Astrocyte of the hippocampus (primary cell): ENCODE data around the gene EIF3F.
A peak's percentile ranks its signal among the peaks of the same experiment; 100 is the strongest.

Source experiments
- DNase-seq: peaks from one replicate; pipeline ENCODE4 v3.0.0; 2011; ENCODE audit warnings: low read depth, low spot score

The EIF3F gene, protein sequence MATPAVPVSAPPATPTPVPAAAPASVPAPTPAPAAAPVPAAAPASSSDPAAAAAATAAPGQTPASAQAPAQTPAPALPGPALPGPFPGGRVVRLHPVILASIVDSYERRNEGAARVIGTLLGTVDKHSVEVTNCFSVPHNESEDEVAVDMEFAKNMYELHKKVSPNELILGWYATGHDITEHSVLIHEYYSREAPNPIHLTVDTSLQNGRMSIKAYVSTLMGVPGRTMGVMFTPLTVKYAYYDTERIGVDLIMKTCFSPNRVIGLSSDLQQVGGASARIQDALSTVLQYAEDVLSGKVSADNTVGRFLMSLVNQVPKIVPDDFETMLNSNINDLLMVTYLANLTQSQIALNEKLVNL

DNA sequence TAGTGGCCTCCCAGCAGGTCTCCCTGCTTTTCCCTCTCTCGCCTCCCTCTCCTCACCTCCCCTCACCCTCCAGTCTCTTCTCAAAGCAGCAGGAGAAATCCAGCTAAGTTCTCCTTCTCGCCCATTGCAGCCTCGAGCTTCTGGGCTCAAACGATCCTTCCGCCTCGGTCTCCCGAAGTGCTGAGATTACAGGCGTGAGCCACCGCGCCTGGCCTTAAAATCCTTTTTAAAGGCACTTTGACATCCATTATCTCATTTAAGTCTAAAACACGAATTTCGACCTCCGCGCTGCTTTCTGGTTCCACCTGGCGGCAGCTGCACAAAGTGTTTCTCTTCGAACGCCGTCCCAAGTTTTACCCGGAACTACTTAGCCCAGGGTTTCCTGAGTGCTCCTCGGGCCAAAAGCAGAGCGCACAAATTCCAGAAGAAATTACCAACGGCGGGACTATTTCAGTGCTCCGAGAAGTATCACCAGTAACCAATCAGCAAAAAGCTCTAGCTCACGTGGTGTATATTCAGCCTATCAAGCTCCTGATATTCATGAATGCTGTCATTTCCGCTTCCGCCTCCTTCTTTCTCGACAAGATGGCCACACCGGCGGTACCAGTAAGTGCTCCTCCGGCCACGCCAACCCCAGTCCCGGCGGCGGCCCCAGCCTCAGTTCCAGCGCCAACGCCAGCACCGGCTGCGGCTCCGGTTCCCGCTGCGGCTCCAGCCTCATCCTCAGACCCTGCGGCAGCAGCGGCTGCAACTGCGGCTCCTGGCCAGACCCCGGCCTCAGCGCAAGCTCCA lies at the start of gene EIF3F:
Gene EIF3F, plus strand, starts transcription at position 570 of the 792 bp plus-strand sequence. Its CDS starts 16 bp downstream, at position 586.
- peak; percentile 99 for DNase-seq

DNA sequence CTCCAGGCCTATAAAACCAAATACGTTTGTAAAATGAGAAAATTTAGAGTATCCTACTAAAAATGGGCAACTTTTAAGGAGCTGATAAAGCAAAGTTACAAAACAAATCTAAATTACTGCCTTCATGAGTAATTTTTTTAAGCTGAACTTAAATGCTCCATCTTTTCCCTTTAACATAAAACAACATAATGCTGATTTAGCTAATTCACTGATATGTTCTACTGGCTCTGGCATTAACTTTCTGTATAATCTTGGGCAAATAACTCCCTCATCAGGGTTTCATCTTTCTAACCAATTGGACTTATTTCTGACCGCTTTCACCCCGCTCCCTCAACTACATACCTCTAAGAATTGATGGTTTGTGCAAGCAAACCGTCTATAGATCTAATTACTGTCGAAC lies 46.0 kb upstream of the EIF3F start:
- no peak for DNase-seq

DNA sequence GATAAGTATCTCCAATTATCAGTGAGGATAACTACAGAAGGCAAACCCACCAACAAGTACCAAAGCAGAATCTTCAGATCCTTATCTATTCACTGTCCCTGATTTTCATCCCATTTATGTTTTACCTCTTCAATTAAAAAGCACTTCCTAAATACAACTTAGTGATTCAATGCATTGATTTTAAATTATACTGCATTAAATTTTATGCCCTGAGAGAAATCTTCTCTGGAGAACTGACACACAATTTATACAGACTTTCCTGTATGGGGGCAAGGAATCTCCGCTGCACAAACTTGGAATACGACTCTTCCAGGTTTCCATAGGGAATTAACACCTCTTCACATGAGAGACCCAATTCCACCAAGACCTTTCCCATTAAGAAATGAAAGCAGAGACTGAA lies 45.5 kb upstream of the EIF3F start, which contains the start of gene OR10A3:
Gene OR10A3, minus strand, starts transcription at position 101 of the 400 bp plus-strand sequence. CDS start 2,188 bp downstream, outside the sequence.
- DNase-seq, result no peak

DNA sequence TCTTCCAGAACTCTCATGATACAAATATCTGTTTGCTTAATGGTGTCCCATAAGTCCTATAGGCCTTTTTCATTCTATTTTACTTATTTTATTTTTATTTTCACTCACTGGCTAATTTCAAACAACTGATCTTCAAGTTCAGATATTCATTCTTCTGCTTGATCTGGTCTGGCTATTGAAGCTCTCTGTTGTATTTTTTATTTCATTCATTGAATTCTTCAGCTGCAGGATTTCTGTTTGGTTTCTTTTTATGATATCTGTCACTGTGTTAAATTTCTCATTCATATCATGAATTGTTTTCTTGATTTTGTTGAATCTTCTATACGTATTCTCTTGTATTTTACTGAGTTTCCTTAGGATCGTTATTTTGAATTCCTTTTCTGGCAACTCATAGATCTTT lies 43.0 kb upstream of the EIF3F start:
- no peak for DNase-seq

DNA sequence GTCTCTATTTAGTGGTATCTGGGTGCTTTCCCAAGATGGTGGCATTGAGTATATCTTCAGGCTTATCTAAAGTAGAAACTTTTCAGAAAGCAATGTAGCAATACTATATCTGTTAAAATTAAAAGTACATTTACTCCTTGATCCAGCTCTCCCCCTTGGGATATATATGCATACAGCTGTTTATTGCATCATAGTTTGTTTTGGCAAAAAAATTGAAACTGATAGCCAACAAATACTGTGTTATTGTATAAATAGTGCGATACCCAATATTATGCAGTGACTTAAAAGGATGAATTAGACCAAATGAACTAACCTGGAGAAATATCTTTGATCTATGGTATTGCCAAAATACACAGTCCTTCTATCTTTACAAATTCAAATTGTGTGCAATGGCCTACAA lies 37.2 kb upstream of the EIF3F start:
- no peak for DNase-seq

DNA sequence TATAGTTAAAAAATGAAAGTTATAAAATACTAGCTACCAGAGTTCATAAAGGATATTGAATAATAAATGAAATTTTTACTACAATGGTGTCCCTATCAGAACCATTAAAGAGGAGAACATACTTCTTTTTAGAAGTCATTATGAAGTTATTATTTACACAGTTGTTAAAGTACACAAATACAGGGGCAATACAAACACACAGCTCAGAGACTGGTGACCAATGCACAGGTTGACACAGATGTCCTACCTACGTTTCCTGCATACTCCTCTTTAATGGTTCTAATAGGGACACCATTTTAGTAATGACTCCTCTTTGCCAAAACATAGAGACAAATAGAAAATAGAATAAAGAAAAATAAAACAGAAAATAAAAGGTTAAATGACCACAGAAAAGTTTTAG lies 31.9 kb upstream of the EIF3F start:
- DNase-seq, result no peak

DNA sequence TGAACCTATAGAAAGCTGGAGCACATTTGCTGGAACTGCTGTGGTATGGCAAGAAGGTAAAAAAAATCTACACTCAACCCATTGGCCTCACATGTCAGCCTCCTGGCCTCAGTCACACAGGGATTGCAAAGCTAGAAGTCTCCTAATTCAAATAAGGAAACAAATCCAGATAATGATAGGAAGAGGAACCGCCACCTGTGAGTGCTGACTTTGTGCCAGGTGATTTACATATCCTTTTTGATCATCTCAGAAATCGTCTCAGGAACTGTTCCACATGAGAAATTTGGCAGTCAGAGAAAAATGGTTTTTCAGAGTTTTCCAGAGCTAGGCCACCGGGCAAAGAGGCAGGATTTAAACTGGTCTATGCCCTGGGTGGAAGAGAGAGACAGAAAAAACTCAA lies 22.9 kb upstream of the EIF3F start:
- no peak for DNase-seq

DNA sequence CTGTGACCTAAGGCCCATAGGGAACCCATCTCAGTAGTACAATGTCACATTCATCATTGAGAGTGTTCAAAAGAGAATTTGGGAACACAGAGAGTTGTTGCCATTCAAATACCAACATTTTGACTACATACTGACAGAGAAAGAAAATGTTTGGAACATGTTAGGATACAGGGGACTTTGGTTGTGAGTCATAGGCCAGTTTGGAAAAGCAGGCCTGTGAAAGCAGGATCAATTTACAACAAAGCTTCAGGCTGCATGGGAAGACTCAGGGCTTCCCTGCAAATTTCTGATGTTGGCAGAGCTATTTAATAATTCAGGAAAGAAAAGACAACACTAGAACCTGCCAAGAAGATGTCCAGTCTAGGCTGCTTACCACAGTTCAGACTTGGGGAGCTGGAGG lies 22.3 kb upstream of the EIF3F start:
- peak; percentile 21 for DNase-seq

DNA sequence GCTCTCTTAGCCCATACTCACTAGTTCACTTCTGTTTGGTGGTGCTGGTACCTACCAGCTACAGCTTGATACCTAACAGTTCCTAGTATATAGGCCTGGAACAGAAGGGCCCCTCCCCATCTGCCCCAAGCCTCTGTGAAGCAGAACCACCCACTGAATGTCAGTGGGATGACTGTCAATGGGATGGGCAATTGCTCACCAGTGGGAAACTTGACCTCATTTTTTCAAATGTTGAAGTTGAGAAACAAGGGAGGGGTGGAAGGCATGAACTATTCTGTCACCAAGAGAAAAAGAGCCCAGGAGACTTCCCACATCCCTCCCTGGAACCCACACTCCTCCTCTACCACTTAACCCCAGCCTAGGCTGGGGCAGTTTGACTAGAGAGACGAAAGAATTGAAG lies 21.8 kb upstream of the EIF3F start, which contains the start of gene NLRP10:
Gene NLRP10, minus strand, starts transcription at position 62 of the 400 bp plus-strand sequence. CDS start 1,952 bp downstream, outside the sequence.
- peak; percentile 22 for DNase-seq

DNA sequence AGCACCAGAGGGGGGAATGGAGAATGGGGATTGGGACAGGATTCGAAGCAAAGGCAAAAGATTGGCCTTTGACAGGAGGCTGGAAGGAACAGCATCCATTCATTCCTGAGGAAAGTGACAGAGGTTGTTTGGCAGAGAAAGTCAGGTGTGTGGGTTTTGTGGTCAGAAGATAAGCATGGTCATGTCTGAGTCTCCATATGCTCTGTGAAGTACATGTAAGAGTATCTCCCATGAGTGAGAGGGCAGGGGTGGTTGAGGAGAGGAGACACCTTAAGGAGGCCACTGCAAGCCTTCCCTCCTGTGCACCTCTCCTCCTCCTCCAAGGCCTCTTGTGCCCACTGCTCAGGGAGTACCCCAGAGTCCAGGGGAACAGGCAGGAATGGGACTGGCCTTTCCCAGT lies 20.0 kb upstream of the EIF3F start:
- no peak for DNase-seq

DNA sequence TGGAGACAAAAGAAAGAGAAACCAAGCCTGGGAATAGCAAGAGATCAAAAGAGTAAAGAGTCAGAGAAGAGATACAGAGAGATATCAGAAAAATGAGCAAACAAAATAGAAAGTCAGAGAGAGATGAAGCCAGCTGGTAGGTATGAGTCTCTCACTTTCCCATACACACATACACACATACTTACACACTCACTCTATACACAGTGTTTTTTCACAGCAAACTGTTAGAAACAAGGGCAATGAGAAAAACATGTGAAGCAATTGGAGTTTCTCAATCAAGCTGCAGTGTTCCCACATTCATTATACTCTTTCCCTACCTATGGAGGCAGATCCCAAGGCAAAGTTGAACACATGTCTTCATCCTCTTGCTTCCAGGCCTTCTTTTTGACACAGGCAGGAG lies 19.3 kb upstream of the EIF3F start:
- no peak for DNase-seq

DNA sequence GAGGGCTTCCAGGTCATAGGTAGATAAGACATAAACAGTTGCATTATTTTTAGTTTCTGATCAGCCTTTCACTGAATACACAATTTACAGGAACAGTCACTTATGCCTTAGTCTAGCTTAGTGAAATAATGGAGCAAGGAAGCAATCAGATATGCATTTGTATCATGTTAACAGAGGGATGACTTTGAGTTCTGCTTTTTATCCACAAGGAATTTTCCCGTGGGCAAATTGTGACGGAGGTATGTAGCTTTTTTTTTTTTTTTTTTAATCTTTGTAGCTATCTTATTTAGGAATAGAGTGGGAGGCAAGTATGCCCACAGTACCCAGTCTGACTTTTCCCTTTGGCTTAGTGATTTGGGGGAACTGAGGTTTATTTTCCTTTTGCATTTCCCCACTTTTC lies 18.5 kb upstream of the EIF3F start:
- DNase-seq, result peak; percentile 11

DNA sequence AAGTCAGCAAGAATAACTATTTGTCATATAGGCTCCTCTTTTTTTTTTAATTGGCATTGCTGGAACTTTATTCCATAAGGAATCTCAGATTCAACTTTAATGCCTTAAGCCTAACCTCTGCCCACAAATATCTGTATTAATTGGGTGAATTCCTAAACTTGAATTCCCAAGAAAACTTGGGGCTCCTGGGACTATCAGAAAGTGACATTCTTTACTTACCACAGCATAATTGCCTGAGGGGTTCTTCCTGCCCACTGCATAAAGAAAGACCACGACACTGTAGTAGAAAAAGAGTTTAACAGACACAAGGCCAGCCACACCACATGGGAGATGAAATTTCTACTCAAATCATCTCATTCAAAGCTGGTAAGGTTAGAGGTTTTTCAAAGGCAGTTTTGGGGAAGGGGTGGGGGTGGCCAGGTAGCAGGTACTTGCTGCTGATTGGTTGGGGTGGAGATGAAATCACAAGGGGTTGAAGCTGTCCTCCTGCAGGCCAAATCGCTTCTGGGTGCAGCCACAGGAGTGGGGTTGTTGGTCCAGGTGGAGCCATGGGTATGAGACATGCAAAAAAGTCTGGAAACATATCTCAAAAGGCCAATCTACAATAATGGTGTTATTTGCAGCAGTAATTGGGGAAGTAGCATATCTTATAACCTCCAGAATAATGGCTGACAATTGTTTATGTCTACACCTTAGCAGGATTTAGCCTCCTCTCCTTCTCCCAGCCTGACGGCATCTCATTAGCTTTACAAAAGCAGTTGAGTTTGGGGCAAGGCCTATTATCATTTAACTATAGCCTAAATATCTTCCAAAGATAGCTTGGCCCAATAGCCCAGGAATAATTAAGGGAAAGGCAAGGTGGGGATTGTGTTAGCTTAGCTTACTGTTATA lies 17.1 kb upstream of the EIF3F start:
- DNase-seq, result peak; percentile 49

DNA sequence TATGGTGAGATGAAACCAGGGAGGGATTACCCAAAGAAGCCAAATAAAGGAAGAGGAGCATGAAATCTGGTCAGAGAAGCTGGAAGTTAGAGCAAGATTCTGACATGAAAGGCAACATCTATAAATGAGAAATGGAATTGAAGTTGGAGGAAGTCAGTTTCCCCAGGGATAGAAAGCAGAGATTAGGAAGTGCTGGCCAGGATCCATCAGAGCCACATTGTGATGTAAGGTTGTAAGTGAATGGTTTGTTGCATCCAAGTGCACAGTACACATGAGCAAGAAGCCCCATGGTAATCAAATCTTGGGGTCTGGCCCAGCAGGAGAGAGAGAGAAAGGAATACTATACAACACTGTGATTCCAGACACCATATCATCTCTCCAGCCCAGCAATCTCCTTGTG lies 15.3 kb upstream of the EIF3F start:
- no peak for DNase-seq

DNA sequence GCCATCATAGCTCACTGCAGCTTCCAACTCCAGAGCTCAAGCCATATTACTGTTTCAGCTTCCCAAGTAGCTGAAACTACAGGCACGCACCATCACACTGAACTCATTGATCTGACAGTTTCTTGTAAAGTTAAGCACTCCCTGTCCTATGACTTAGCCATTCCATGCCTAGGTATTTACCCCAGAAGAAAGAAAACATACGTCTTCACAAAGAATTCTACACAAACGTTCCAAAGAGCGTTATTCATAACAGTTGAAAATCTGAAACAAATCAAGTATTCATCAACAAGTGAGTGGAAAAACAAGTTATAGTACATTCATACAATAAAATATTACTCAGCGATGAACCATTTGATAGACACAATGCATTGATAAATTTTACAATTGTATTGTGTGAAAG lies 14.1 kb upstream of the EIF3F start:
- no peak for DNase-seq

DNA sequence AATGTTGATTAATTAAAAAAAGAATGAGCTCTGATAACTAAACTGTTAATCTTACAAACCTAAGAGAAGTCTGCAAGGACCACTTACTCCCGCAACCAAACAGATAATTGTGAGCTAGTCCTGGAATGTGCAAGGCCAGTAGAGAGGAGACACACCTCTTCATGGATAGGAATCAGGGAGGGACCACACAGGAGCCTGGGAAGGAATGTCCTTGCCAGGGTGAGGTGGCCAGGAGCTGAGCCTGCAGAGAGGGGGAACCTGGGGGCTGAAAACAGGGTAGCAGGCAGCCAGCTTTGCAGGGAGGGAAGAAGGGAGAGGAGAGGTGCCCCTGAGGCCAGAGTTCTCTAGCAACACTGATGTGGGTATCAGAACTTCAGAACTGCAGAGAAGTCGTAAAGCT lies 12.5 kb upstream of the EIF3F start:
- DNase-seq, result no peak

DNA sequence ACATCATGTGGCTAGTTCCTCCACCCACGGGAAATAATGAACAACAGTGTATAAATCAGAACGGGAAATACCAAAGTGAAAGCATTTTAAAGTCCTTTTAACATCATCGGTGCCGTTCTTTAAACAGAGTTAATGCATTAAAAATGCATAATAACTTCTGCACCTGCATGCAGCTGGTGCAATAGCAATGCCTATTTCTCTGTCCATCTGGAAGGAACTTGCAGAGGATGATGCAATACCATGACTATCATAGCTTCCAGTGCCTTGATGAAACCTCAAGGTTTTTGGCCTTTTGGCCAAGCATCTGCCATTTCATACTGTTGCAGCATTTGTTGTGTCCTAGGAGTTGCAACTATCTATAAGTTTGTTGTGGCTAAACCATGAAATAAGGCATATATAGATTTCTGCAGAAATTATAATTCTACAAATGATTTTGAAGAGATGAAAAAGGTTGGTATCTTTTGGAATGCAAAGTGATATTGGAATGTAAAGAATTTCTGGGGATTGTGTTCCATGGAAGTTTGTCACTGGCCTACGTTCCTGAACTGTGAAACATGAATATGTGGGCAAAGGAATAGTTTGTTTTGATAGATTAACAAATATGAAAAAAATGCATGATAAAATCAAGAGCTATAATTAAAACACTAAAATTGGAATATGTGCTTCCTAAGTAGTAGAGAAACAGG lies 9.8 kb upstream of the EIF3F start:
- DNase-seq, result peak; percentile 69

DNA sequence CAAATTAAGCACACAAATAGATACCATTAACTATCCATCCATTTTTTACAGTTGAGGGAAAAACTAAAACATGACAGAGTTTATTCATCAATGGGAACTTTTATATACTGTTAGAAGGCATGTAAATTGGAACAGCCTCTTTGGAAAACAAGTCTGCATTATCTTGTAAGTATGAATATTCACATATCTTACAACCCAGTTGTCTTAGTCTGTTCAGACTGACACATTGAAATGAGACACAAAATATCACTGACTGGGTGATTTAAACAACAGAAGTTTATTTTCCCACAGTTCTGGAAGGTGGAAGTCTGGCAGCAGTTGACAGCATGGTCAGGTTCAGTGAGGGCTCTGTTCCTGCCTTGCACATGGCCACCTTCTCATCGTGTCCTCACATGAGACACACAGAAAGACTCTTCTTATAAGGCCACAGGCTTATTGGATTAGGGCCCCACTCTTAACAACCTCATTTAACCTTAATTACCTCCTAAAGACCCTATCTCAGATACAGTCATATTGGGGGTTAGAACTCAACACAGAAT lies 5.4 kb upstream of the EIF3F start:
- no peak for DNase-seq

DNA sequence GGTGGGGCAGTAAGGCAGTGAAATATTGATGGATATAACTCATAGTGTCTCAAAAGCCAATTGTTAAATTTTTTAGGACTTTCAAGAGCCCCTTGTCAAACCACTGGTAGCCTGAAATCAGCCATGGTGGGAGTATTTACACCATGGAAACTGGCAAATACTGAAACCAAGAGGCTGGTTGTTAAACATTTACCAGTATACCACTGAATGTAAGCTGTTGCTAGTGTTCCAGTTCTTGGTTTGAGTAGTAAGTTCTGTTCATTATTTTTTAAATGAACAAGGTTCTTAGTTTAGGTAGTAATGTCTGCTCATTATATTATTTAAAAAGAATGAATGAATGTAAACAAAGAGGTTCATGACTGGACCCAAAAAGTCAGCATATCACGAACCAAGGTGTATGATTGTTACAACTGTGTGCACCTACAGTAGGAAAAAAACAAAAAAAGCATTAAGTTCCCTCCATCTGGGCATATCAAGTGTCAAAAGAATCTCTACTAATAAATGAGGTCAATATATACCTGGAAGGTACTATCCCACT lies 4.5 kb upstream of the EIF3F start:
- no peak for DNase-seq

DNA sequence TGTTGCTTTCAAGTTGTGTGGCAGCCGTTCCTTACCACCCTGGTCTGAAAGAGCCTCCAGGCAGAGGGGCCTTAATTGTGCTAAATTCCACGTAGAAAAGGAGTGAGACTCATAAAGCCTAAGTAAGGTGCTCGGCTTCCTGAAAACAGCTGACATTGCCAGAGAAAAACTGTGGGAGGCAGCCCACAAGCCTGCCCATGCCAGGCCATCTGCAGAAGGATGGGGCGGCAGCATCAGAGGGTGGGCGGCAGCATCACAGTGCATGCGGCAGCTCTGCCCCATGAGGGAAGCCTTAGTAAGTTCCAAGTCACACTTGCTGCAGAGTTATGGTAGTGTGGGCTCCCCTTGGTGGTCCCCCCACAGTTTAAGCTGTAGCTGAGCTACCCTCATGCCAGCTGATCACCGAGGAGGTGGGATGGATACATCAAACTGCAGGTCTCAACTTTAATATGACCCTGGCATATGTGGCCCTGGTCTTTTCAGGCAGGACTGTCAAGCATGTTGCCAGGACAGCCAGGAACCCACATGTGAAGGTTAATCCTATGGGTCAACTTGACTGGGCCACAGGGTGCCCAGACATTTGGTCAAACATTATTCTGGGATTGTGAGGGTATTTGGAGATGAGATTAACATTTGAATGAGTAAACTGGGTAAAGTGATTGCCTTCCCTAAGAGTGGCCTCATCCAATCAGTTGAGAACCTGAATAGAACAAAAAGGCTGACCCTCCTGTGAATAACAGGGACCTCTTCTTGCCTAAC lies 3.1 kb upstream of the EIF3F start:
- no peak for DNase-seq
